ENCODE results near the gene RRP36.

Gene RRP36

DNA sequence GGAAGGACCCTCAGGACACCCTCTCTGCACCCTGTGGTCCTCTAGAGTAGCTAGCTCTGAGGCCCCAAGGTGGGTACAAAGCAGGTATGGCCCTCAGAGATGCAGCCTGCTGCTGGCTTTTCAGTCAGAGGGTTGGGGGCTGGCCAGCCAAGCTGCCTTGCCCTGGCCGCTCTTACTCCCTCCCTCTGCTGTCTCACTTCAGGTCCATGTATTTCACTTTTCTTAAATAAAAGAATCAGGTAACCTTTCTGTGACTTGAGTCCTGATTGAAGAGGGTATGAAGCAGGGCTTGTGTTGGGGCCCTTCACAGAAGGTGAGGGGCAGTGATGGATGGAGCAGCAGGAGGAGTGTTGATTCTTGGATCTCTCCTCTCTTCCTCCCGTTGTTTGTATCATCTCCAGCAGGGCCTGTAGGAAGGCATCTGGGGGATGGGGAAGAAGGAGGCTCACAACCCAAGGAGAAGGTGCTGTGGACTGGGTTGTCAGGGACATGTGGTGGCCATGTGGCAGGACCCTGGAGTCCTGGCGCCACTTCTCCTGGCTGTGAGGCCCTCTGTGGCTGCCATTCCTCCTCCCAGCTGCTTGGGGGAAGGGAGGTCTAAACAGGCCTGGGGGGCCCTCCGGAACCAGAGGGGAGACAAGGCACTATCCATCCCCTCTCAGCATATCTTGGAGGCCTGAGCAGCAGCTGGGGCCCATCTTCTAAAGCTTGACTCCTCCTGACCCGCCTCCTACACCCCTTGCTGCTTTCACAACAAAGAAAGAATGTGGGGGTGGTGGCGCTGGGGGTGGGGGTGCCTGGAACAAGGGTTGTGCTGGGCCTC is 53.6 kb downstream of the RRP36 start:
- no peaks in the 10 kb centered on the region for H3K9me3 ChIP-seq (ENCODE audit: control insufficient read depth in 1 of 2, low read length in 2 of 2)
- H3K27me3 ChIP-seq (ENCODE audit: low read depth, low read length): peaks cover 9% of the 10 kb centered on the region
- peaks cover 0 to 16% of the 10 kb centered on the region in 2 donors for H3K4me1 ChIP-seq (ENCODE audit: control insufficient read depth in 1 of 2, insufficient read depth in 2 of 2, low read length in 2 of 2)
- no peak overlapping the region for H3K4me3 ChIP-seq (ENCODE audit: low read depth in 1 of 2, low read length in 2 of 2)
- no peak overlapping the region for H3K27ac ChIP-seq (ENCODE audit: low read length)
- H3K36me3 ChIP-seq (ENCODE audit: control insufficient read depth in 1 of 2, insufficient read depth in 2 of 2, low read length in 2 of 2): peaks cover 4 to 46% of the 10 kb centered on the region in 2 donors

DNA sequence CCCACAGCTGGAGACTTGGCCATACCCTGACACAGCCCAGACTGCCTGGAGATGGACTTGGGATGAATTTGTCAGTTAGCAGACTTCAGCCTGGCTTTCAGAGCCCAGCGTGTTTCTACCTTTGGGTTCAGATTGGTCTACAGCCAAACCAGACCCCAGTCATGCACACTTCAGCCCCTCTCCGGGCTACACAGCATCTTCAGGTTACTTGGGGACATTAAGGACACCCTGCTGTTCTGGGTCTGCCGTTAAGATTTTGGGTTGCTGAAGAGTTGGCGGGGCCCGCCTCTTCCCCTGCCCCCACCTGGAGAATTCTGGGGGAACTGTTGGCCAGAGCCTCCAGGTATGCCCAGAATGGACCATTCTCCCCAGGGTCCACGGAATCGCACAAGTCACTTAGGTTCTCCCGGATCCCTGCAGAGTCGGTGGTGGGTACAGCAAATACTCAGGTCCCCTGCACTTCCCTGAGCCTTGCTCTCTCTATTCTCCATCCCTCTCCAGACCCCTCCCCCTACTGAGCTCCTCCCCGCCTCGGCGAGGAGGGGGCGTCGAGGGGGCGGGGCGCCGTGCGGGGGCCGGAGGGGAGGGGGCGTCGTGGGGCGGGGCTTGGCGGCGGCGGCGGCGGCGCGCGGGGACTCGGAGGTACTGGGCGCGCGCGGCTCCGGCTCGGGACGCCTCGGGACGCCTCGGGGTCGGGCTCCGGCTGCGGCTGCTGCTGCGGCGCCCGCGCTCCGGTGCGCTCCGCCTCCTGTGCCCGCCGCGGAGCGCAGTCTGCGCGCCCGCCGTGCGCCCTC is 54.4 kb downstream of the RRP36 start, which contains the start of gene PTK7:
PTK7 (plus strand) TSS at position 645 of the 794 bp plus-strand sequence. CDS start 175 bp downstream, outside the sequence.
- H3K4me3 ChIP-seq (ENCODE audit: low read depth in 1 of 2, low read length in 2 of 2): peak within 1 kb of the TSS; percentile 57 to 73
- H3K4me1 ChIP-seq (ENCODE audit: control insufficient read depth in 1 of 2, insufficient read depth in 2 of 2, low read length in 2 of 2): peaks cover 0 to 16% of the 10 kb centered on the region in 2 donors
- peaks cover 9% of the 10 kb centered on the region for H3K27me3 ChIP-seq (ENCODE audit: low read depth, low read length)
- H3K9me3 ChIP-seq (ENCODE audit: control insufficient read depth in 1 of 2, low read length in 2 of 2): no peaks in the 10 kb centered on the region
- H3K36me3 ChIP-seq (ENCODE audit: control insufficient read depth in 1 of 2, insufficient read depth in 2 of 2, low read length in 2 of 2): peaks cover 0 to 38% of the 10 kb centered on the region in 2 donors
- H3K27ac ChIP-seq (ENCODE audit: low read length): no peak within 1 kb of the TSS

GRCh38 chr6:43076464-43077332 is 55.3 kb downstream of the RRP36 start:
- Histone ChIP-seq H3K36me3 (ENCODE audit: control insufficient read depth in 1 of 2, insufficient read depth in 2 of 2, low read length in 2 of 2) (peaks cover 0 to 30% of the 10 kb centered on the region in 2 donors), H3K27me3 (ENCODE audit: low read depth, low read length) (peaks cover 9% of the 10 kb centered on the region), H3K9me3 (ENCODE audit: control insufficient read depth in 1 of 2, low read length in 2 of 2) (no peaks in the 10 kb centered on the region), H3K4me3 (ENCODE audit: low read depth in 1 of 2, low read length in 2 of 2) (peak overlapping the region; percentile 57 to 73), H3K4me1 (ENCODE audit: control insufficient read depth in 1 of 2, insufficient read depth in 2 of 2, low read length in 2 of 2) (peaks cover 0 to 16% of the 10 kb centered on the region in 2 donors), H3K27ac (ENCODE audit: low read length) (no peak overlapping the region)

DNA sequence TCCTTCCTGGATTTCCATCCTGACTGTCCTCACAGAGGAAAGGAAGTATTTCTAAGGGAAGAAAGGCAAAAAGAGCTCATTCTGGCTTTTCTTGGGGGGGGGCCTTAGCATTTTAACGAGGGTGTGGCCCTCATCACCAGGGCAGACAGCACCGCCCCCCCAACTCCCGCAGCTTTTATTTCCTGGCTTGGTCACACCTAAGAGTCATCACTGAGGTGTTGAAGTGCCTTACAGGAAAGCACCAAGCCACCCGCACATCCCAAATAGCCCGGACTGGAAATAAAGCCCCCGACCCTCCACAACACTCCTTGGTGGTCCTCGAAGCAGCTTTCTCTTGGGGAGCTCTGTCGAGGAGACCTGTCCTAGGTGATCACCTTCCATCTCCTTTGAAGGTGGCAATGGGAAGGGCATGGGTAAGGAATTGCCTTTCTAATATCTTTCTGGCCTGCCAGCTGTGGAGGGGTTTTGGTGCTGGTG is 55.9 kb downstream of the RRP36 start:
- Histone ChIP-seq H3K27ac (ENCODE audit: low read length) (no peak overlapping the region), H3K4me3 (ENCODE audit: low read depth in 1 of 2, low read length in 2 of 2) (peak overlapping the region; percentile 57 to 73), H3K4me1 (ENCODE audit: control insufficient read depth in 1 of 2, insufficient read depth in 2 of 2, low read length in 2 of 2) (peaks cover 0 to 16% of the 10 kb centered on the region in 2 donors), H3K27me3 (ENCODE audit: low read depth, low read length) (peaks cover 9% of the 10 kb centered on the region), H3K9me3 (ENCODE audit: control insufficient read depth in 1 of 2, low read length in 2 of 2) (no peaks in the 10 kb centered on the region), H3K36me3 (ENCODE audit: control insufficient read depth in 1 of 2, insufficient read depth in 2 of 2, low read length in 2 of 2) (peaks cover 0 to 24% of the 10 kb centered on the region in 2 donors)

- Histone ChIP-seq H3K4me3 (ENCODE audit: low read depth in 1 of 2, low read length in 2 of 2) (peak overlapping the region in 1 of 2 donors; percentile 57), H3K36me3 (ENCODE audit: control insufficient read depth in 1 of 2, insufficient read depth in 2 of 2, low read length in 2 of 2) (peaks cover 0 to 17% of the 10 kb centered on the region in 2 donors), H3K9me3 (ENCODE audit: control insufficient read depth in 1 of 2, low read length in 2 of 2) (no peaks in the 10 kb centered on the region), H3K27ac (ENCODE audit: low read length) (no peak overlapping the region), H3K27me3 (ENCODE audit: low read depth, low read length) (peaks cover 9% of the 10 kb centered on the region), H3K4me1 (ENCODE audit: control insufficient read depth in 1 of 2, insufficient read depth in 2 of 2, low read length in 2 of 2) (peaks cover 0 to 16% of the 10 kb centered on the region in 2 donors)
Measured at GRCh38 chr6:43077981-43078511, 56.6 kb downstream of the RRP36 start.

DNA sequence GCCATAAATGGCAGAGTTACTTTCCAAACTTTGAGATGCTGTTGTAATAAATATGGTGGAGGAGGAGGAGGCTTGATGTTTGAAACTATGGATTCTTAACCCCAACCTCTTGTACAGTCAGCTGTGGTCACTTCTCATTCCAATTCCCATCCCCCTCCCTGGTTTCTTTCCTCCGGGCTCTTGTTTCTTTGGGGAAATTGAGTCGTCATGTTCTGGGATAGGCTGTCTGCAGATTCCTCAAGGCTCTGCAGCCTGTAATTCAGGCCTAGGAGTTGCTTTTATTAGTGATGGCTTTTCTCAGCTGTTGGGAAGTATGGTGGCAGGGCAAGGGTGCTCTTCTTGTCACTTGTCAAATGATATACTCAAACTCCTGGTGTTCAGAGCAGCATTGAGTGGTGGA is 57.3 kb downstream of the RRP36 start:
- no peak overlapping the region for H3K27ac ChIP-seq (ENCODE audit: low read length)
- H3K4me1 ChIP-seq (ENCODE audit: control insufficient read depth in 1 of 2, insufficient read depth in 2 of 2, low read length in 2 of 2): peaks cover 0 to 16% of the 10 kb centered on the region in 2 donors
- peaks cover 0 to 11% of the 10 kb centered on the region in 2 donors for H3K36me3 ChIP-seq (ENCODE audit: control insufficient read depth in 1 of 2, insufficient read depth in 2 of 2, low read length in 2 of 2)
- peaks cover 9% of the 10 kb centered on the region for H3K27me3 ChIP-seq (ENCODE audit: low read depth, low read length)
- no peaks in the 10 kb centered on the region for H3K9me3 ChIP-seq (ENCODE audit: control insufficient read depth in 1 of 2, low read length in 2 of 2)
- no peak overlapping the region for H3K4me3 ChIP-seq (ENCODE audit: low read depth in 1 of 2, low read length in 2 of 2)
